GM12864 (cell line): ENCODE results near the gene SH2D3C.

Experiments
- DNase-seq: peaks from one replicate; pipeline ENCODE4 v3.0.0-alpha.2; 2011; ENCODE audit warnings: low read depth
- H3K4me3 ChIP-seq: 2 replicates; pipeline ENCODE4 v1.5.1; 2011; ENCODE audit warnings: mild to moderate bottlenecking, low read depth, low read length, control low read depth
- CTCF ChIP-seq: IDR thresholded peaks from 2 replicates; pipeline ENCODE4 v1.5.1; 2011; ENCODE audit warnings: low read depth, mild to moderate bottlenecking, moderate library complexity, low read length, control low read depth, inconsistent platforms; ENCODE audit errors: missing control alignments

Gene SH2D3C

GRCh38 chr9:127773981-127774380 is 4.5 kb downstream of the SH2D3C start:
- no peak for DNase-seq
- no peak overlapping the region for H3K4me3 ChIP-seq
- no peak for TF ChIP-seq CTCF

- H3K4me3 ChIP-seq, result no peak overlapping the region
- no peak for TF ChIP-seq CTCF
- DNase-seq, result no peak
These were observed 5.2 kb downstream of the SH2D3C start for GRCh38 chr9:127773272-127773671.

- no peak for TF ChIP-seq CTCF
- no peak for DNase-seq
- no peak overlapping the region for H3K4me3 ChIP-seq
These were observed 5.9 kb downstream of the SH2D3C start for GRCh38 chr9:127772603-127773002.

GRCh38 chr9:127771570-127772189 is 6.8 kb downstream of the SH2D3C start:
- no peak for TF ChIP-seq CTCF
- no peak for DNase-seq
- H3K4me3 ChIP-seq, result peak overlapping the region; percentile 56; the same call in 1 of the 2 replicates

- peak overlapping the region; percentile 56 for H3K4me3 ChIP-seq
- no peak for TF ChIP-seq CTCF
- DNase-seq, result peak; percentile 85
These were observed 7.4 kb downstream of the SH2D3C start for GRCh38 chr9:127770905-127771569.

GRCh38 chr9:127770583-127770904 is 7.9 kb downstream of the SH2D3C start:
- DNase-seq, result no peak
- peak overlapping the region; percentile 56 for H3K4me3 ChIP-seq
- TF ChIP-seq CTCF, result no peak
